TTC549 (cell line): ENCODE data around the gene MSH3.

Experiments
- FAIRE-seq: peaks from 2 replicates; lab custom pipeline; 2012; peaks lifted over from hg19 to GRCh38; lab: Jason Lieb, UNC

MSH3 gene

GRCh38 chr5:80915716-80916115, 261.3 kb downstream of the MSH3 start:
- no peak for FAIRE-seq

- no peak for FAIRE-seq
Observed at GRCh38 chr5:80916676-80917075, 262.2 kb downstream of the MSH3 start.

GRCh38 chr5:80917631-80918030, 263.2 kb downstream of the MSH3 start:
- FAIRE-seq: no peak

- FAIRE-seq: no peak
Observed at GRCh38 chr5:80919678-80920196, 265.3 kb downstream of the MSH3 start.

- no peak for FAIRE-seq
Observed at GRCh38 chr5:80920333-80920732, 265.9 kb downstream of the MSH3 start.

- FAIRE-seq: no peak
Observed at GRCh38 chr5:80921026-80921425, 266.6 kb downstream of the MSH3 start.

GRCh38 chr5:80925931-80926330, 271.5 kb downstream of the MSH3 start:
- FAIRE-seq: no peak
